SK-MEL-5 (cell line): ENCODE measurements around the gene CNIH3. TPM values are rescaled to one million over a fixed set of nuclear protein-coding genes. Genes with fewer than 3 reads are reported as not detected.
A peak's percentile ranks its signal among the peaks of the same experiment; 100 is the strongest.

Source experiments
- DNase-seq: peaks from one replicate; pipeline ENCODE4 v3.0.0-alpha.2; 2016; ENCODE audit warnings: low read depth, low spot score
- in situ Hi-C: cut with HindIII; loops from 2 replicates; pipeline ENCODE4 v1.10.0; 2016; ENCODE audit warnings: low sequenced_read_pairs, high pct_unique_total_duplicates, low pct_unique_long_range_greater_than_20kb
- total RNA-seq: library from RNA; depleted of rRNA; stranded (reverse); fragments of >200 nt; shearing (Covaris generic); gene quantifications from 2 replicates; pipeline ENCODE4 v1.2.3, GENCODE V29; 2014

Gene CNIH3
- total RNA-seq, 1 experiment from 2014 or later = 3.1 TPM

- no peak for DNase-seq
- in situ Hi-C loops = no loop called here
Observed at GRCh38 chr1:224607188-224608148, 8.6 kb upstream of the CNIH3 start.

- in situ Hi-C loops = no loop called here
- DNase-seq = no peak
Observed at GRCh38 chr1:224609333-224609732, 6.8 kb upstream of the CNIH3 start.

DNA sequence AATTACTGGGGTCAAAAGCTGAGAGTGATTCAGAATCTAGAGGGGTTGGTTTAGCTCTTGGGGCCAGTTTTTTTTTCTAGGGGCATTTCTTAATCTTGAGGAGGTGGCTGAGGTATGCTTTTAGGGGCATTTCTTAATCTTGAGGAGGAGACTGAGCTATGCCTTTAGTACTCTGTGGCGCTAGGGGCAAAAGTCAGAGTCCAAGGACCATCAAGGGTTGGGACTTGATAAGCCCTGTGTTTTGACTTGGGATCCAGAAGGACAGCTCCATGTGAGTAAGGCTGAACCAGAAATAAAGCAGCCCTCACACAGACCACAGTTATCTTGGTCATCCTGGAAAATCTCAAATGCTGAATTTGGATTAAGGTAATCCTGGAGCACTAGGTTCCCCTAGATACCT is 3.9 kb upstream of the CNIH3 start:
- in situ Hi-C loops = no loop called here
- no peak for DNase-seq

DNA sequence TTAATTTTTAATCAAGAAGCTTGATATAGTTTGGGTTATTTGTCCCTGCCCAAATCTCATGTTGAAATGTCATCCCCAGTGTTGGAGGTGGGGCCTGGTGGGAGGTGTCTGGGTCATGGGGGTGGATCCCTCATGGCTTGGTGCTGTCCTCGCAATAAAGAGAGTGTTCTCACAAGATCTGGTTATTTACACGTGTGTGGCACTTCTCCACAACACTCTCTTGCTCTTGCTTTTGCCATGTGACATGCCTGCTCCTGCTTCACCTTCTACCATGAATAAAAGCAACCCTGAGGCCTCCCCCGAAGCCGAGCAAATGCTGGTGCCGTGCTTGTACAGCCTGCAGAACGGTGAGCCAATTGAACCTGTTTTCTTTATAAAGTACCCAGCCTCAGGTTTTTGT is 2.6 kb upstream of the CNIH3 start:
- no peak for DNase-seq
- in situ Hi-C loops = no loop called here

DNA sequence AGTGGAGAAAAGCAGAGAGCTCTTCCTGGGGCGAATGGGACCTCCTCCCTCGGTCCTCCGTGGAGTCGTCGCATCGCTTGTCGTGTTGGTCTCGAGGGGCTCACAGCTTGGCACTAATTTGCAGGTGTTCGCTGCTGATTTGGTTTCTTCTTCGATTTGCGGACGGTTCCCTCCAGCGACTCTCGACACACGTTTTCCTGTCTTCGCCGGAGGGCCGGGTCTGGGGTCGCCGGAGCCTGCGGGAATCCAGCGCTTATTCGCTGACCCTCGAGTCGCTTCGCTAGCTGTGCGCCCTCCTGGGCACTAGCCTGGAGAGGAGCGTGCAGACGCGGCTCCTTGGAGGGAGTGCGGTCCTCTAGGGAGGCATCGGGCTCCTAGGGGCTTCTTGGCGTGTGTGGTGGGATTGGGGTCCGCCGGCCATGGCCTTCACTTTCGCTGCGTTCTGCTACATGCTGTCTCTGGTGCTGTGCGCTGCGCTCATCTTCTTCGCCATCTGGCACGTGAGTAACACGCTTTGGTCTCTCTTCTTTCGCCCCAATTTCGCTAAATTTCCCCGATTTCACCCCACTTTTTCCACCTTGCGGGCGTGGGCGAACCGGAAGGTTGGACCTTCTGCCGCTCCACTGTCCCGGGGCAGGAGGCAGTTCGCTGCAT is 766 bp downstream of the CNIH3 start:
- DNase-seq = no peak
- in situ Hi-C loops = no loop called here

DNA sequence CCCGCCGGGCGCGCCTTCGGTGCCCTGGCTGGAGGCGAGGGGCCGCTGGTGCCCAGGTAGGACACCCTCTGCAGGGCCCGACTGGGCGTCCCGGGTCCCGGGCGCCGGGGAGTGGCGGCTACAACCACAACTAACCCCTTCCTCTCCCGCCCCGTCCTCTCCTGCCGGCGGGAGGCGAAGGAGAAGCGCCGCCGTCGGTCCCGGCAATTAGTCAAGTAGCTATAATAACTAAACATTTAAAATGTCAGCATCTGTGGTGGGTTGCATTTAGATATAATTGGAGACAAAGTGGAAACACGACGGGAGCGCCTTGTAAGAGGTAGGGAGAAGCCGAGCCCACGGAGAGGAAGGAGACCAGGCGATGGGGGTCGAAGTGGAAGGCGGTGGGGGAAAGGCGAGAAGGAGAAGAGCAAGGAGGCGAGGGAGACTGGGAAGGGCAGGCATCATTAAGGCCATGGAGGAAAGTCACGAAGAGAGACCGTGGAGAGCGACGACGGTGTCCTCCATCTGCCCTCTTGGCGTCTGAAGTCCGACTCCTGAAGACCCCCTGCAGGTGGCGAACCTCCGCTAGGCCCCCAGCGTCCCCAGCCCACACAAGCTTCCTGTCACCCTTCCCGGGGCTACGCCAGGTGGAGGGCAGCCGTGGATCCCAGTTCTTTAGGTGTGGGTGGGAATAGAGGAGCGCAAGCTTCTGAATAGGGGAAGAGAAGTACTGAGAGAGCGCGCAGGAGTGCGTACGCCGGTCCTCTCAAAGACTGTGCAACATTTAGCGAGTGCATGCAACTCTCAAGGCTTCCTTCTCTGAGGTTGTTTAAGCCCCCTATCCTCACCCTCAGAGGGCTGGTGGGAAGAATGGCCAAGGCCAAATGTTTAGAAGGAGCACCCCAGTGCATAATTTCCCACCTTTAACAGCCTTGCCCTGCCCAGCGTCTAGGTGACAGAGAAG is 1.6 kb downstream of the CNIH3 start:
- DNase-seq = no peak
- in situ Hi-C loops = no loop called here

- no peak for DNase-seq
- in situ Hi-C loops = no loop called here
Observed at GRCh38 chr1:224619209-224619608, 3.1 kb downstream of the CNIH3 start.

DNA sequence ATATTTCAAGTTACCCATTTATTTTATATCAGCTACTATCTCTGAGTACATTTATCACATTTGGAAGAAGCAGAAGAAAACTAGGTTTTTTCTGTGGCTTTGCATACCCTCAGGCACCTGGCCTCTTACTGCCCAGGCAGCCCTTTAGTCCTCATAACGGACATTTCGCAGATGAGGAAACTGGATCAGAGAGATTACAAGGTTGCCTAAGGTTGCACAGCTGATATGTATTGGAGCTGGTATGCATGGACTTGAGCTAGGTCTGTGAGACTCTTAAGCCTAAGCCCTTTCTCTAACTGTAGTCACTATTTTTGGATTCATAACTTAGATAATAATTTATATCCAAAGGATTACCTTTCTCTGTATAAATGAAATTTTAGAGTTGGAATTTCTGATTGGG is 4.0 kb downstream of the CNIH3 start:
- DNase-seq = no peak
- in situ Hi-C loops = no loop called here

DNA sequence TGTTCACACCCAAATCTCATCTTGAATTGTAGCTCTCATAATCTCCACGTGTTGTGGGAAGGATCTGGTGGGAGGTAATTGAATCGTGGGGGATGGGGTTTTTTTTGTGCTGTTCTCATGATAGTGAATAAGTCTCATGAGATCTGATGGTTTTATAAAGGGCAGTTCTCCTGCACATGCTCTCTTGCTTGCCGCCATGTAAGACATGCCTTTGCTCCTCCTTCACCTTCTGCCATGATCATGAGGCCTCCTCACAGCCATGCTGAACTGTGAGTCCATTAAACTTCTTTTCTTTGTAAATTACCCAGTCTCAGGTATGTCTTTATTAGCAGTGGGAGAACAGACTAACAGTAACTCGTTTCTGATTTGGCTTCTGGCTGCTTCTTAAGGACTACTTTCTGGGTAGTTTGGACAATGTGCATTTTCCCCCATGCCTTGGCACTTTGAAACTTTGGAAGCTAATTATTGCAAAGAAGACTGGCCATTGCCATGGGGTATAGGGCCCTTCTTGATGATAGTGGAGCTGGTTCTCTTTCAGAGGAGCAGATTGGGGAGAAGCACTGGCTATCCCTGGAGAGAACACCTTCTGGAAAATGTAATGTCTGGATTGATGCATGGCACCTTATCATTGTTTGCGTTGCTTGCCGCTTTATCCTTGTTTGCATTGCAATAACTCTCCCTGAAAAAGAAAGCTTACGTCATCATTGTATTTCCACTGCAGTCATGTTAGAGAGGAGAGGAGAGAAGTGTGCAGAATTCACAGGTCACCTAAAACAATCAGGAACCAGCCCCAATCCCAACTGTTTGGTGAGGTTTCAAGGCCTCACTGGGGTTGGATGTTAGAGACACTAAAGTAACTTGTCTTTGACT is 5.9 kb downstream of the CNIH3 start:
- in situ Hi-C loops = no loop called here
- no peak for DNase-seq

DNA sequence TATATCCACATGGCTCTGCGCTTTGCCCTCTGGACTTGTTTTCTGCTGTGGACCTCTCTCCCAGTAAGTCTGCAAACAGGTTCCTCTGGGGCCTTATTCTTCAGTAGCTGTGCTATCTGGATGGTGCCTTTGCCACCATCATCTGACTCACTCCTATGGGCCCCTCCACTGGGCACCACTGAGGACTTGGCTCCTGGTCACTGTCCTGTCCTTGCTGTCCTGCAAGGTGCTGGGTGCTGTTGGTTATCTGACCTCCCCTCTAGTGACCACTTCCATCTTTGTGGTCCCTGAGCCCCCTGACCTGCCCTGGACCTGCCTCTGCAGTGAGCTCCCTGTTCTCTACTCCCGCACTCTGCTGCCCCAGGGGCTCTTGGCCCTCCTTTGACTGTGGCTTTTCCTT is 6.7 kb downstream of the CNIH3 start:
- in situ Hi-C loops = no loop called here
- DNase-seq = no peak

DNA sequence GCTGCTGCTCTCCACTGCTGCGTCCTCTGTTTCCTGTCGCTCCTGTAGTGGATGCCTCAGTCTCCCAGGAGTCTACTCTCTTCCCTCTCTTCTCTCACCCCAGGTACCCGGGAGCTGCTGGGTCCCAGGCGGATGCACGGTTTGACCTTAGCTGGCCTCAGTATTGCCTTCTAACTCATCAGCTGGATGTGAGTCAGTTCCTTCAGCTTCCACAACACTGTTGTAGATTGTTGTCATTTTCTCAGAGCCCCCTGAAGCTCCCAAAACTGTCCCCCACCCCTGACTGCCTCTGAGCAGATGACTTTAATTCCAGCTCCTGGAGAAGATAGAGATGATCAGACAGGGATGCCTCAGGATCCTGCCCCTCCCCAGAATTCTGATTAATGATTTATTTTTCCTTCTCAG is 7.2 kb downstream of the CNIH3 start:
- in situ Hi-C loops = no loop called here
- DNase-seq = peak; percentile 11

GRCh38 chr1:224623743-224624333 is 7.7 kb downstream of the CNIH3 start:
- in situ Hi-C loops = no loop called here
- peak; percentile 52 for DNase-seq

- DNase-seq = no peak
- in situ Hi-C loops = no loop called here
Observed at GRCh38 chr1:224624432-224624831, 8.3 kb downstream of the CNIH3 start.

GRCh38 chr1:224626042-224626441 is 9.9 kb downstream of the CNIH3 start:
- no peak for DNase-seq
- in situ Hi-C loops = no loop called here

GRCh38 chr1:224629965-224630364 is 13.8 kb downstream of the CNIH3 start:
- in situ Hi-C loops = no loop called here

DNA sequence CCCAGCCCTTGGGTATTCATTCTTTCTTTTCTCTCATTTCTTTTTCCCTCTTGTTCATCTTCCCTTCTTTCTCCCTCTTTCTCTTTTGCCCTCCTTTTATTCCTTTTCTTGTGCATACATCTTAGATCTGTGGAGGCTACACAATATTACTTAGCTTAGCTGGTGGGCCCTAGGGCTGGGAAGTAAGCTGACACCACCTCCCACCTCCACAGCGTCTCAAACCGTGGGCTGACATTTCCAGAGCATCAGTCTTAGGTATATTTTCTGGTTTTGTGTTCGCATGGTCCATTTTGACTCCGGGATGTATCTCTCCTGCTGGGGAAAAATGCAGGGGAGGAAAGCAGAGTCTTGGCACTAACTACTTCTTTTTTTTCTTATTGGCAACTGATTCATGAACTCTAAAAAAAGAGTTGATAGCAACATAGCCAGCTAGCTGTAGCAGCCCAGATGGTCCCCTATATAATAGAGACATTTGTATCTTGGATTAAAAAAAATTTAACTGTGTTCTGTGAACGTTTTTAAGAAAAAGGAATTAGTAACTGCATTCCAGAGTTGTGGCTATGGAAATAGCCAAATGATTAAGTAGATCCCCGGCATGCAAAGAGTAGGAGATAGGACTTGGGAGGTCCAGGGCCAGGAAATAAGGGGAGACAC is 15.5 kb downstream of the CNIH3 start:
- DNase-seq = no peak
- in situ Hi-C loops = no loop called here

More at GRCh38 chr1:224629965-224630364, 13.8 kb downstream of the CNIH3 start:
- no peak for DNase-seq
